Measurements from ENCODE around the gene POLN. TPM values are rescaled to one million over a fixed set of nuclear protein-coding genes. Genes with fewer than 3 reads are reported as not detected.

Gene POLN
- total RNA-seq, 3 donors from 2014 or later (not counting 1 experiment from before 2014, with no cell fraction given) = 2.6 to 6.9 (median 3.3) TPM

DNA sequence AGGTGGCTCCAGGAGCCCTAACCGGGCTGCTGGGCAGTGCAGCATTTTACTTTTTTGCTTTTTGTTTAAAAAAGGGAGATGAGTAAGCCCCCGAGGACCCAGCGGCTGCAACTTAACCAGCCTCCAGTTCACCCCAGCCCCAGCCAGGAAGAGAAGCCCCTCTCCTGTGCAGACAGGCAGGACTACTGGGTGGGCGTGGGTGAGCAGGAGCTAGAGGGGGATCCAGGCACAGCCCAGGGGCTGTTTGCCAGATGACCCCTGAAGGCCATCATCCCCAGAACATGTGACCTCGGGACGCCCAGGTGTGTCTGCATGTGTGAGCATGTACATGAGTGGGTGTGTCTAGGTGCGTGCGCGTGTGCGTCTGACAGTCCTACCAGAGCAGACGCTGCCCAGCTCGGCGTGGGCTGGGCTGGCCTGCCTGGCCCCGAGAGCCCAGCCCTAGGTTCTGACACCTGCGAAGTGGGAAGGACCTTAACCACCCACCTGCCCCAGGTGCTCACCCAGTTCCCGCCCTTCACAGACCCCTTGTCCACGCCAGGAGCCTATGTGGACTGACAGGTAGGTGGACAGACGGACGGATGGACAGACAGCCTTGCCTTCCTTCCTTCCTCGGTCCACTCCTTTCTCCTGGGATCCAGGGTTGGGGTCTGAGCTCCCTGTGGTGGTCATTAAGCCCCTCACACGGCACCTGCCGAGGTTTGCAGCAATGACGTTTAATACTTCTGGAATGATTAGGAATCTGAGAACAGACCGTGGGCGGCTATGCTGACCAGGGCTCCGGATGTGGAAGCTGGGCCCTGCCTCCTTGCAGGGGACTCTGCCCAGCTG lies 7.8 kb upstream of the POLN start:
- WGBS (ENCODE audit: insufficient coverage) = 92% methylated on average over 26 of the region's 26 CpGs
- Histone ChIP-seq H3K36me3 (ENCODE audit: control insufficient read depth, insufficient read depth, low read length) (peaks cover 41% of the 10 kb centered on the region), H3K27ac (ENCODE audit: low read length) (no peak overlapping the region), H3K27me3 (ENCODE audit: control insufficient read depth, insufficient read depth, low read length) (no peaks in the 10 kb centered on the region), H3K9me3 (ENCODE audit: control insufficient read depth, insufficient read depth, low read length) (no peaks in the 10 kb centered on the region), H3K4me3 (ENCODE audit: low read length) (no peak overlapping the region), H3K4me1 (ENCODE audit: control insufficient read depth, insufficient read depth, low read length) (peaks cover 12% of the 10 kb centered on the region)
- intact Hi-C loops (cut with micrococcal nuclease) = no loop called here
- Mint-ChIP-seq H3K36me3 (no peaks in the 10 kb centered on the region), H3K27me3 (ENCODE audit: low read depth in 2 of 2) (no peaks in the 10 kb centered on the region), H3K27ac (peak overlapping the region in 1 of 2 donors; percentile 38), H3K4me3 (peak overlapping the region; percentile 21), H3K9me3 (no peaks in the 10 kb centered on the region), H3K4me1 (peaks cover 7 to 15% of the 10 kb centered on the region in 2 donors)
- DNase-seq = peak in 1 of 2 donors; percentile 15
- TF ChIP-seq CTCF (IDR thresholded peaks at IDR 0.05) = no peak
- ATAC-seq = no peak

DNA sequence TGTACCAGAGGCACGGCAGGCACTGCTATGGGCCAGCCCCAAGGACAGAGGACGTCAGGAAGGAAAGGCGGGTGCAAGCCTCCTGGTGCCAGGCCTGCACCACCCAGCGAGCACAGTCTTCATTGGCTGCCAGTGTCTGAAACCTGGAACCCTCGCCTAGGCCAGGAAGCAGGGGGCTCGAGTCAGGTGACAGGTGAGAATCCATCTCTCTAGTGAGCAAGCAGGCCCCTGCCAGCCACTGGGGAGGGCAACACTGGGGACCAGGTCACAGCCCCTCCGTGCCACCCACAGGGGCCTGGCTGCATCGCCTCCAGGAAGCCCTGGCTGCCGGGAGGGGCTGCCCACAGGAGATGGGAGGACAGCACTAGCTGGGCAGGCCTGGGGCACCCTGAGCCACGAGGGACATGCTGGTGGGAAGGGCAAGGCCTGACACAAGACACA lies 6.9 kb upstream of the POLN start:
- no peaks in the 10 kb centered on the region for H3K36me3 Mint-ChIP-seq
- no peaks in the 10 kb centered on the region for H3K27me3 Mint-ChIP-seq (ENCODE audit: low read depth in 2 of 2)
- H3K4me3 ChIP-seq (ENCODE audit: low read length) = no peak overlapping the region
- peak overlapping the region in 1 of 2 donors; percentile 38 for H3K27ac Mint-ChIP-seq
- no peak overlapping the region for H3K4me3 Mint-ChIP-seq
- WGBS (ENCODE audit: insufficient coverage) = 84% methylated on average over 10 of the region's 10 CpGs
- H3K4me1 Mint-ChIP-seq = peaks cover 7 to 11% of the 10 kb centered on the region in 2 donors
- DNase-seq (peak in 1 of 2 donors; percentile 14), ATAC-seq (no peak)
- H3K9me3 Mint-ChIP-seq = no peaks in the 10 kb centered on the region
- H3K27ac ChIP-seq (ENCODE audit: low read length) = no peak overlapping the region
- peaks cover 12% of the 10 kb centered on the region for H3K4me1 ChIP-seq (ENCODE audit: control insufficient read depth, insufficient read depth, low read length)
- H3K36me3 ChIP-seq (ENCODE audit: control insufficient read depth, insufficient read depth, low read length) = peaks cover 33% of the 10 kb centered on the region
- H3K27me3 ChIP-seq (ENCODE audit: control insufficient read depth, insufficient read depth, low read length) = no peaks in the 10 kb centered on the region
- intact Hi-C loops (cut with micrococcal nuclease) = no loop called here
- no peaks in the 10 kb centered on the region for H3K9me3 ChIP-seq (ENCODE audit: control insufficient read depth, insufficient read depth, low read length)
- no peak for TF ChIP-seq CTCF (IDR thresholded peaks at IDR 0.05)

DNA sequence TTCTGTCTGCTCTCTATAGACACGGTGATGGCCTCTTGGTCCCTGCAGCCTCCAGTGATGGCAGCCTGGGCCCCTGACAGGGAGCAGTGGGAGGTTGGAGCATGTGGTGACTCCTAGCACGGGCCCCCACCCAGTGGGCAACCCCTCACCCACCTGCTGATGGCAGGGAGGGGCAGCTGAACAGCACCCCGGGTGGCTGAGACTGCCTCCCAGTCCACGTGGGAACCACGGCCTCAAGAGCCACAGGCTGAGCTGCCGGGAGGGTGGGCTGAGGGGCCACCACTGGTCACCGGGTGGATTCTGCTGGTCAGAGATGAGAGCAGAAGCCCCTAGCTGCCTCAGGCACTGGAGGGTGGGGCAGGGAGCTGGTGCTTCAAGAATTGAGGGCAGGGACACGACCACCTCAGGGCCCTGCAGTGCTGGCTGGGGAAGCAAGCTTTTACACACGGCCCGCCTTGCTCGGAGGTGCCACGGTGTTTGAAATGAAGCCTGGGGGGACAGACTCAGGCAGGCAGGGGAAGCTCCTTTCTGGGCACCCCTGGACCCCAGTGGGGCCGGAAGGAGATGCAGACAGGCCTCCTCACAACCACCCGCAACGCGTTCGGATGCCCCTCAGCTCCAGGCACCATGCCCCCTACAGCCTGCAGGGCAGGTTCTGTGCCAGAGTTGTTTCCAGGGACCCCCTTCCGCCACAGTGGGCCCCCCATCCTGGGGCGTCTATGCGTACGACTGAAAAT lies 6.3 kb upstream of the POLN start:
- 89% methylated on average over 21 of the region's 21 CpGs for WGBS (ENCODE audit: insufficient coverage)
- TF ChIP-seq CTCF (IDR thresholded peaks at IDR 0.05) = no peak
- Histone ChIP-seq H3K4me3 (ENCODE audit: low read length) (no peak overlapping the region), H3K36me3 (ENCODE audit: control insufficient read depth, insufficient read depth, low read length) (peaks cover 30% of the 10 kb centered on the region), H3K4me1 (ENCODE audit: control insufficient read depth, insufficient read depth, low read length) (peaks cover 12% of the 10 kb centered on the region), H3K9me3 (ENCODE audit: control insufficient read depth, insufficient read depth, low read length) (no peaks in the 10 kb centered on the region), H3K27ac (ENCODE audit: low read length) (no peak overlapping the region), H3K27me3 (ENCODE audit: control insufficient read depth, insufficient read depth, low read length) (no peaks in the 10 kb centered on the region)
- intact Hi-C loops (cut with micrococcal nuclease) = no loop called here
- H3K9me3 Mint-ChIP-seq = no peaks in the 10 kb centered on the region
- peak overlapping the region in 1 of 2 donors; percentile 38 for H3K27ac Mint-ChIP-seq
- H3K4me1 Mint-ChIP-seq = peaks cover 7 to 17% of the 10 kb centered on the region in 2 donors
- ATAC-seq (peak in 1 of 3 donors; percentile 2), DNase-seq (peak in 1 of 2 donors; percentile 15)
- H3K27me3 Mint-ChIP-seq (ENCODE audit: low read depth in 2 of 2) = no peaks in the 10 kb centered on the region
- no peaks in the 10 kb centered on the region for H3K36me3 Mint-ChIP-seq
- H3K4me3 Mint-ChIP-seq = no peak overlapping the region

Measured in natural killer cell (primary cell).